Measurements from ENCODE around the gene MAP3K7CL.

Gene MAP3K7CL

DNA sequence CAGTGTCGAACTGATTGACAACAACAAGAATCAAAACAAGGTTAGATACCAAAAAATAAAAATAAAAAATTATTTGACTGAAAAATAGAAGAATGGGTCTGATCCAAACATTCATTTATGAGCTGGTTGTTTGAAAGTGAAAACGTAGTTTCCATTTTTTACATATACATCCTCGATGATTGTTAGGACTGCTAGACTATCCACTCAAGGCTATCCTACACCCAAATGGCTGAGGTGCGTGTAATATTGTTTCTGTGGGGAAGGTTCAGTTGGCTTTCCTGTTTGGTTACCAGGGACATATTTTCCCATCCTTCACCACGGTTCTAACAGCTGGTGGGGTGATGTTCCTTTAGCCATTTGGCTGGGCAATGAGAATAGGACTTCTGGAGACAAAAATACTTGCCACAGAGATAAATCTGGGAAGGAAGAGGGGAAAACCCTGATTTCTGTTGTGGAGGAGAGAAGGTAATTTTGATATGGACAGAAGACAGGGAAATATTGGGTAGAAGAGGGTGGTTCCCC is 66.3 kb downstream of the MAP3K7CL start:
- DNase-seq (ENCODE audit: low read depth): no peak

GRCh38 chr21:29201186-29201585 is 70.7 kb downstream of the MAP3K7CL start:
- no peak for DNase-seq (ENCODE audit: low read depth)

DNA sequence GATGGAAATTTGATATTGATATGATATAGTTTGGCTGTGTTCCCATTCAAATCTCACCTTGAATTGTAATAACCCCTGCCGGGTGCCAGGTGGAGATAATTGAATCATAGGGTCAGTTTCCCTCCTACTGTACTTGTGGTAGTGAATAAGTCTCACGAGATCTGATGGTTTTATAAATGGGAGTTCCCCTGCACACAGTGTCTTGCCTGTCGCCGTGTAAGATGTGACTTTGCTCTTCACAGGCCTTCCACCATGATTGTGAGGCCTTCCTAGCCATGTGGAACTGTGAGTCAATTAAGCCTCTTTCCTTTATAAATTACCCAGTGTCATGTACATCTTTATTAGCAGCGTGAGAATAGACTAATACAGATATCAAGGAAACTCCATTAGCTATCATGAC is 74.6 kb downstream of the MAP3K7CL start:
- no peak for DNase-seq (ENCODE audit: low read depth)

DNA sequence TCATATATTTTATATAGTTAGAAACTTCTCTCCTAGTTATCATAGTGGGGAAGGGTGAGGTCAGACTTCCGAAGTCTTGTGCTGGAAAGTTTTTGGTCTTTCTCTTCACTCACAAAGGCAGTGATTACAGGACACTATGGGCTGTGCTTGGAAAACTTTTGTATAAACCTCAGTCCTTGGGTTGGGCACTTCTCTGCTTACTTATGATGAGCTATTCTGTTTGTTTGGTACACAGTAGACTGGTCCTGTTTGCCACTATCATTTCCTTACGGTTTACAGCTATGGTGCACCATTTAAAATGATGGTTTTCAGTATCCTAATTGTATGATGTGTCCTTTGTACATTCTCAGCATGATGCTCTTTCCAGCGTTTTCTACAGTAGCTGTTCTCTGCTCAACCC is 75.5 kb downstream of the MAP3K7CL start:
- no peak for DNase-seq (ENCODE audit: low read depth)

DNA sequence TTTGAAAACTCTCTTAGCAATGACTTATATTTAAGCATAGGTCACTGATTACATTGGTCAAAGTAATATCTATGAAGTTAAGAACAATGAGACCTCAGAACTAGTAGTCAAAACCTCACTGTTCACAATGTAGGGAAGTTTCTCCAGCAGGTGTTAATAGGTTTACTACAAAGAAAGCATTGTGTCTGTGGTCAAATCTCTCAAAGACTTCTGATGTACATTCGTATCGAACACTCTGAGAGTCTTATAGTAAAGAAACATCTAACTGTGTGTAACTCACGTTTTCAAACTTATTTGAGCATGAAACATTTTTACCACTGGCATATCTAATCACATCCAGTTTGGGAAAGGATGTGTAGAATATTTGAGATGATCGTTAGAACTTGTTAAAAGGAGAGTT is 76.0 kb downstream of the MAP3K7CL start:
- DNase-seq (ENCODE audit: low read depth): no peak

DNA sequence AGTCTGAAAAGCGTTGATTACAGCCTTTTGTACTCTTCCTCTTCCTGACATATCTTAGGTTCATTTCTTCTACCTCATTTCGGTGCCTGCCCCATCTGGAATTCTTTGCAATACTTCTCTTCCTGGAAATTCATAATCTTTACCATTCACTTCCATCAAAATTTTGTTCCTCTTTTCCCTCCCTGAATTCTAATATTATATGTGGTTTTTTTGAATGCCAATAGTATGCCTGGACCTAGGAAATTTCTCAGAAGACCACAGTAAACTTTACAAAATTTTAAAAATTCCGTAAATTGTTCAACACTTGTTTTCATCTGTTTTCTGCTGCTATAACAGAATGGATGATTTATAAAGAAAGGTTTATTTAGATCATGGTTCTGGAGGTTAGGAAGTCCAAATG is 76.8 kb downstream of the MAP3K7CL start:
- no peak for DNase-seq (ENCODE audit: low read depth)

DNA sequence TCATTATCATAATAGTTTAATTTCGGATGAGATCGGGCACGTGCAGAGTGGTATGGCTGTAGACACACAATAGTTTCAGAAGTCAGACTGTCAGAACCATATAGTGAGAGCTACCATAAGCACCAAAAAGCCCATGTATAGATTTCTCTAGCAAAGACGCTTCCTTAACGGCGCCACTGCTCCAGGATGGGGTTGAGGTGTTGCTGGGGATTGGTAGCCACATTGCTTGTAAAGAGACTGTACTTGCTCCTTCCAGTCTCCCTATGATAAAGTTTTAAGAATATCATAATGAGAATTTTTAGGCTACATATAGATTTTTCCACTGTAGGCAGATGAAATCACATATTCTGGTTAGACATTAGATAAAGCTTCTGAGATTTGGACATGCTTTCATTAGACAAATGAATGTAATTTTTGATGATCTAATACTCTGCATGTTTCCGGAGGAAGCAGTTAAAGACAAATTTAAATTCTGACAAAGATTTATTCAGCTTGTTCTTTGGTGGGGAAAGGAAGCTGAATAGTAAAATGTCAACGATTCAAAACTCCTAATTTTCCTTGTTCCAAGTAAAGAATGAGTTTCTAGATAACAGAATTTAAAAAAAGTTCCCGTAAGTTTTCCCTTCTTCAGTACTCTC is 77.7 kb downstream of the MAP3K7CL start:
- DNase-seq (ENCODE audit: low read depth): no peak

GRCh38 chr21:29208682-29209059 is 78.2 kb downstream of the MAP3K7CL start:
- no peak for DNase-seq (ENCODE audit: low read depth)

GRCh38 chr21:29209696-29210095 is 79.3 kb downstream of the MAP3K7CL start:
- DNase-seq (ENCODE audit: low read depth): no peak

- DNase-seq (ENCODE audit: low read depth): no peak
Observed at GRCh38 chr21:29211205-29211604, 80.8 kb downstream of the MAP3K7CL start.

DNA sequence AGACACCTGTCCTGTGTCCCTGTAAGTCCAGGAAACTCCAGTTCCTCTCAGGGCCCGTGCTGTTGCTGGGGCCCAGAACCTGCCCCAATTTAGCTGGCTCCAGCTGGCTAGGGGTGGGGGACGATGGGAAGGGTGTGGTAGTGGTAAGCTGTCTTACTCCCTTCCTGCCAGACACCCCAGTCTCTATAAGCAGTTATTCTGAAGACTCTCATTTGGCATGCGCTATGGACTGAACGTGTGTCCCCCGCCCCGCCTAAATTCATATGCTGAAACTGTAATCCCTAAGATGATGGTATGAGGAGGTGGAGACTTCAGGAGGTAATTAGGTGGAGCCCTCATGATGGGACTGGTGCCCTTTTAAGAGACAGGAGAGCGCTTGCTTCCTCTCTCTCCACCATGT is 82.0 kb downstream of the MAP3K7CL start:
- no peak for DNase-seq (ENCODE audit: low read depth)

GRCh38 chr21:29213513-29214385 is 83.3 kb downstream of the MAP3K7CL start:
- no peak for DNase-seq (ENCODE audit: low read depth)

DNA sequence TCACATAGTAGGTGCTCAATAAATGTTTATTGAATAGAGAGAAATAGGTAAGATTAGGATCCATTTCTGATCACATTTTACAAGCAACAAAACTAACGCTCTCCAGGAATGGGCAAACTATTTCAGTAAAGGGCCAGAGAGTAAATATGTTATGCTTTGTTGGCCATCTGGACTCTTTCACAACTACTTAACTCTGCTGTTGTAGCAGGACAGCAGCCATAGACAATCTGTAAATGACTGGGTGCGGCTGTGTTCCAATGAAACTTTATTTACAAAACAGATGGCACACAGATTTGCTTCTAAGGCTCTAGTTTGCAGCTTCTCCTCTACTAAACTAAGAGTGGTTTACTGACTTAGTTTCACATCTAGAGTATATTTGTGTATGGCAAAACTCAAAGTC is 85.3 kb downstream of the MAP3K7CL start:
- DNase-seq (ENCODE audit: low read depth): no peak

GRCh38 chr21:29217818-29218291 is 87.4 kb downstream of the MAP3K7CL start:
- peak; percentile 87 for DNase-seq (ENCODE audit: low read depth)

GRCh38 chr21:29218749-29219148 is 88.3 kb downstream of the MAP3K7CL start:
- no peak for DNase-seq (ENCODE audit: low read depth)

DNA sequence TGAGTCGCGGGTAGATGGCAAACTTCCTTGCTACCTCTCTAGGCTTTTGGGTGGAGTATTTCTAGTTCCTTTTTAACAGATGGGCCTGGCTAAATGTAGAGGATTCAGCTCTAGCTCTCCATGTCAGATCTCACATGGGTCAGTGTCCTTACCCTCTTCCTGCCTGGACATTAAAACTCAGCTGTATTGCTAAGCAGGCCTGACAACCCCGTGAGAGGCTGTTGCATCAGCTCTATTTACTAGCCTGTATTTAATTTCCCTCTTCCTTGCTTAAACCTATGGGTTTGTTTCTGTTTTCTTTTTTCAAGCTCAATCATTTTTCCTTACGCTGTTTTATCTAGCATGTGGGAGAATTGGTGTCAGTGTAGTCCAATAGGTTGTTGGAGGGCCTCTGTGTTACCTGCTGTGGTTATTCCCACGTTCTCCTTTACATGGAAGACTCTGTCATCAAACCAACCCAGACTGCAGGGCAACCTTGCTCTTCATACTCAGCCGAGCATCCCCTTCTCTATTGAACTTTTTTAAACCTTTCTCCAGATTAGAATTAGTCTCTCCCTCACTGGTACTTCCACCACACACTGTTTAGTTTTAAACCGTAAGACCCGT is 88.8 kb downstream of the MAP3K7CL start:
- peak; percentile 29 for DNase-seq (ENCODE audit: low read depth)

DNA sequence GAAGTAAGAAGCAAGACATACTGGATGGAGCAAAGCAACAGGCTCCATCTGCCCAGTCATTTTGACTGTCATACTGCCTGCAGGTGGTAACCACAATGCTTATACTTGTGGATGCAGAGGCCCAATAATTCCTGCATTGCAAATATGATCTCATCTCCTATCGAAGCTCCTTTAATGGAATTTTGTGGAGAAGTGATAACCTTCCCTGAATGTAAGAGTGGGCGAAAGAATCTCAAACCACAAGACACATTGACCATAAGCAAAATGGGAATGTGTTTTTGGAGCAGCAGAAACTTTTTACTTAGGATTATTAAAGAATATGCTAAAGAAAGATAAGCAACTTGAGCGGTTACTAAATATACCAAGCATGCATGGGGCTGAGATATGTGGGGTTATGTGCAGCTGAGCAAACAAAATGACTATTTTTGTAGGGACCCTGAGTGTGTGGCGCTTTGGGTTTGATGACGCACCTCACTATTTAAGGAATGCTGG is 90.9 kb downstream of the MAP3K7CL start:
- DNase-seq (ENCODE audit: low read depth): no peak

DNA sequence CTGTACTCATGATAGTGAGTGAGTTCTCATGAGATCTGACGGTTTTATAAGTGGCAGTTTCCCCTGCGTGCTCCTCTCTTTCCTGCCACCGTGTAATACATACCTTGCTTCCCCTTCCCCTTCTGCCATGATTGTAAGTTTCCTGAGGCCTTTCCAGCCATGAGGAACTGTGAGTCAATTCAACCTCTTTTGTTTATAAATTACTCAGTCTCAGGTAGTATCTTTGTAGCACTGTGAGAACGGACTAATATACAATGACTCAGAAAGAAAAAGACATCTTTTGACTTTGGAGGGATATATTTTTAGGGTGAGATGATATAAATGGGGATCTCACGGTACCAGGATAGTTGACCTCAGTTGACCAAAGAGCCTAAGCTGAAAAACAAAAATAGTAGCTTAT is 93.6 kb downstream of the MAP3K7CL start:
- no peak for DNase-seq (ENCODE audit: low read depth)

All from fibroblast of the conjunctiva (primary cell).